NCI-H2196 treated with DMSO at 0.1 percent for 48 hours (cell line): ENCODE results near the gene STEAP1B.
"Not testable (repeated sequence)": the region's sequence is repeated elsewhere in the genome, so short reads cannot be mapped to it uniquely, and the experiment has no call there.

ENCODE experiments used
- DNase-seq: peaks from one replicate; lab custom pipeline; 2025; ENCODE audit not compliant: unreplicated experiment; lab: John Stamatoyannopoulos, UW

STEAP1B gene

GRCh38 chr7:22499888-22500689 is at the start of gene STEAP1B:
Gene STEAP1B (minus strand): TSS chr7:22500188. CDS start chr7:22494855, 5,333 bp downstream.
- DNase-seq, result not testable (repeated sequence)

- no peak for DNase-seq
Observed at GRCh38 chr7:22549051-22549450, 49.1 kb upstream of the STEAP1B start.

DNA sequence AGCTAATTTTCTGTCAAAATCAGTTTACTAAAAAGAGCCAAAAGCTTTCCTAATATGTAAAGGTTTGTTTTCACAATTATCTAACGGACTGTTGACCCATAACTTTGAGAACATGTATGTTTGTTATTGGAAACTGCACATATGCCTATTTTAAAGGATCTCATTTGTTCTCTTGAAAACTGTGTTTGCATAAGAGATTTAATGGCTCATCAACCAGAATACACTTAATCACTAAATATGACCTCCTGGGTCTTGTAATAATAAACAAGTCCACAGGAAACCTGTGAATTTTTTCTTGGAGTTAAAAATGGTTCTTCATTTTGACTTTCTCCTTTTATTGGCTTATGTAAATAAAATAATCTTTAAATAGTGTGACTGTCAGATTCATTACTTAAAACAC is 48.3 kb upstream of the STEAP1B start:
- no peak for DNase-seq

DNA sequence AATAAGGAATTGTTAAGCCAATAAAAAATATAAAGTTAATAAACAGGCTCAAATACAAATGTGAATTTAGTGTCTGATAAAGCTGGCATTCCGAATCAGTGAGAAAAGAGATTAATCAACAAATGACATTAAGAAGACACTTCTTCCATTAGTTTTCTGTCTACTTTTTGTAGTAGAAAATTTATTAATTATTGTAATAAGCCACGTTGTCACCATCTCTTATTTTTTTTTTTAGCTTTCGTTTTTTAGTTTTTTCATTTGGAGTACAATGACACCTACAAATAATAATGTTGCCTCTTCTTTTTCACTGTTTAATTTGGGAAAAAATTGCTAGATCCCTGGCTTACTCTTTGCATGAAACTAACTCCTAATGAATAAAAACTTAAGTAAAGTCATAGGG is 46.8 kb upstream of the STEAP1B start:
- no peak for DNase-seq

- DNase-seq, result no peak
Observed at GRCh38 chr7:22545529-22545928, 45.5 kb upstream of the STEAP1B start.

GRCh38 chr7:22544245-22544644 is 44.3 kb upstream of the STEAP1B start:
- DNase-seq, result no peak

DNA sequence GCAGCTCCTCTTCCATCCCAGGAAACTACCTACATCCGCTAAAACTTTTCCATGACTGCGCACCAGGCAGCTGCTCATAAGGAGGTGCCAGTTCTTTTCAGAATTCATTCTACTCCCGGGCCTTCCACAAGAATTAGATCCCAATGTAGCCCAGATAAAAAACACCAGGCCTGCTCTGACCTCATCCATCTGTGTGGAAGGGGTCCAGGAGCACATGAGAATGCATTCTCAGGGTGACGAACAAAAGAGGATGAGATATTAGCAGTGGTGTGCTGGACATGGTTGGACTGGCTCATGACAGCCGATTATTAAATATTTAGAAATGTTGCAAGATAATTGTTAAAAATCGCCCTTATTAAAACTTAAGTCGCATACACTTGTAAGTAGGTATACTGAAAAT is 43.2 kb upstream of the STEAP1B start:
- no peak for DNase-seq

DNA sequence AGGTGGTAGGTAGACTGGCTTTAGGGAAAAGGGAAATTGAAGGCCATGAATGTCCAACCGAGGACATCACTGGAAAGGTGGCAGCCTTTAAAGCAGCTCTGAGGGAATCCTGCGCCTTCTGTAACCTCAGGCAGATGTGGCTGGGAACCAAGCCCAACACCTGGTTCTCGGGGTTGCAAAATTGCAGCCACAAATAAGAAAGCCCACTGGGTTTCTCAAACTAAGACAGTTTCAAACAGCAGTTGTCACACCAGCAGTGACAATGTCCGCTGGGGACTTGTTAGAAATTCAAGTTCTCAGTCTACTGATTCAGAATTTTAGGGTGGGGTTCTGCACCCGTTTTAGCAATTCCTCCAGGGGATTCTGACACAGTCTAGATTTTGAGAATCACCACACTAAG is 42.7 kb upstream of the STEAP1B start:
- DNase-seq, result no peak

DNA sequence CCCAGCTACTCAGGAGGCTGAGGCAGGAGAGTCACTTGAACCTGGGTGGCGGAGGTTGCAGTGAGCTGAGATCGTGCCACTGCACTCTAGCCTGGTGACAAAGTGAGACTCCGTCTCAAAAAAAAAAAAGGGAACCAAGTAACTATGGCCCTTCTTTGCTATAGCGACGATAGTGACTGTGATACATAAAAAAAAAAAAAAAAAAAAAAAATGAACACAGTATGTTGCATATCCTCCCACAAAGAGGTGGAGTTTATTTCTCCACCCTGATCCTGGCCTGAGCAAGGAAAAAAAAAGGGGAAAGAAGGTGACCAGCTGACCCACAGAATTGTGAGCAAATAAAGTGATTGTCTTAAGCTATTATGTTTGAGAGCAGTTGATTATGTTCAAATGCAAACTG is 42.3 kb upstream of the STEAP1B start:
- DNase-seq, result no peak

GRCh38 chr7:22541789-22542188 is 41.8 kb upstream of the STEAP1B start:
- no peak for DNase-seq

DNA sequence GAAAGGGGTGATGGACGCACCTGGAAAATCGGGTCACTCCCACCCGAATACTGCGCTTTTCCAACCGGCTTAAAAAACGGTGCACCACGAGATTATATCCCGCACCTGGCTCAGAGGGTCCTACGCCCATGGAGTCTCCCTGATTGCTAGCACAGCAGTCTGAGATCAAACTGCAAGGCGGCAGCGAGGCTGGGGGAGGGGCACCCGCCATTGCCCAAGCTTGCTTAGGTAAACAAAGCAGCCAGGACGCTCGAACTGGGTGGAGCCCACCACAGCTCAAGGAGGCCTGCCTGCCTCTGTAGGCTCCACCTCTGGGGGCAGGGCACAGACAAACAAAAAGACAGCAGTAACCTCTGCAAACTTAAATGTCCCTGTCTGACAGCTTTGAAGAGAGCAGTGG is 28.5 kb upstream of the STEAP1B start:
- DNase-seq, result not testable (repeated sequence)

- not testable (repeated sequence) for DNase-seq
Observed at GRCh38 chr7:22524353-22524947, 24.5 kb upstream of the STEAP1B start.

GRCh38 chr7:22523478-22524352 is 23.7 kb upstream of the STEAP1B start:
- not testable (repeated sequence) for DNase-seq

GRCh38 chr7:22519560-22519959 is 19.6 kb upstream of the STEAP1B start:
- DNase-seq, result not testable (repeated sequence)

DNA sequence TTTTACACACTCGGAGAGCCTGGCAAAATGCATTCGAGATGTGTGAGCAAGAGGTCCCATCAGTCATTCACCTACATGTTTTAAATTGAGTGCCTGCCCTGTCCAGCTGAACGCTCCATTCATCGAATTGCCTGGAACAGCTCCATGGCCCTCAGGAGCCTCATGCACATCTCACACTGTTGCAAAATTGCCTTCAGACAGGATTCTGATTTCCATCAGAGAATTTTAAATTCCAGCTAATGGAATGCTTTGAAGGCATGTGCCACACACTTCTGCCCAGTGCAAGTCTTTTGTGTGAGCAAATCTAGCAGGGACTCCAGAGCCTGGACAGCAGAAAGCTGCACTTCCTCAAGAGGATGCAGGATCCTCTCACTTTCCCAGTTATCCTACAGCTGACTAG is 17.0 kb upstream of the STEAP1B start:
- DNase-seq, result not testable (repeated sequence)

DNA sequence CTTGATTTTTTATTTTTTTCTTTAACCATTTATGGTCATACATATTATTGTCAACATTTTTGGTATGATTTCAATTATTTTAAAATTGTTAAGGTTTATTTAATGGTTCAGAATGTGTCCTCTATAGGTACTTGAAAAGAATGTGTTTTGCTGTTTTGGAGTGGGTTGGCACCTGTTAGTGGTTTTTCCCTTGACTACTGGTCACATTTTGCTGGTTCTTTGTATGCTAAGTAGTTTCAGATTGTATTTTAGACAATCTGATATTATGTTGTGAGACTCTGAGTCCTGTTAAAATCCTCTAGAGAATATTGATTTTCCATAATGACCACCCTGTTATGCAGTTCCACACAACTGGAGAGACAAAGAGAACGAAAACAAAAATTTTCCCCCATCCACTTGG is 15.0 kb upstream of the STEAP1B start:
- DNase-seq, result not testable (repeated sequence)

- not testable (repeated sequence) for DNase-seq
Observed at GRCh38 chr7:22507320-22507719, 7.3 kb upstream of the STEAP1B start.

DNA sequence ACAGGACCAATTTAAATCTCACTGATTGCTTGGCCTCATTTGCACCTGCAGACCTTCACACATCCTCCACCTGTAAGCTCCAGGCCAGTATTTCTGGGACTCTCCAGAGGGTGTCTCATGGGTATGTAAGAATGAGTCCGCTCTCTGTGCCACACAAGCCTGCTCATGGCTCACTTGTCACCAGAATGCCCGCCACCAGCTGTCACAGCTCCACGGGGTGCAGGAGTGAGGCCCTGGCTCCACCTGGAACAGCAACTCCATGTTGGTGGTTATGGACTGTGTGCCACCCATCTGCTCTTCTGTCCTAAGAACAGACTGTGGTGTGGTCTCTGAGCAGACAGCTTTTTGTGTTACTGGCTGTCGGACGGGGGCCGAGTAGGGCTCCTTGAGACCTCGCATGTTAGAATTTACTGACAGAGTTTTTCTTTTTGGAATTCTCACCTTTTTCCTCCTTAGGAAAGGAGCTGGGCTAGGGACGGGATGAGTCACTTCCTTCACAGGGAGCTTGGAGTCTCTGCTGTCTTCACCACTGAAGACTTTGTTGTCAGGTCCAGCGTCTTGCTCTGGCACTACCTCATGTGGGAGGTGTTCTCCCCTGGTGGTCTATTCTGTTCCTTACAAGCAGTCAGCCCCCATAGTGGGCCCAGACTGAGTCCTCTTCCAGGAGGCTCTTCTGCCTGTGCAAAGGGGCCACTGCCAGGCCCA is 6.5 kb upstream of the STEAP1B start:
- DNase-seq, result not testable (repeated sequence)

- not testable (repeated sequence) for DNase-seq
Observed at GRCh38 chr7:22504519-22504918, 4.5 kb upstream of the STEAP1B start.

- DNase-seq, result not testable (repeated sequence)
Observed at GRCh38 chr7:22502104-22502503, 2.1 kb upstream of the STEAP1B start.

- not testable (repeated sequence) for DNase-seq
Observed at GRCh38 chr7:22501336-22501735, 1.3 kb upstream of the STEAP1B start.
